ENCODE results near the gene DNM2.

GRCh38 chr19:10729411-10729810, 11.5 kb downstream of the DNM2 start:
- TF ChIP-seq CTCF (IDR thresholded peaks at IDR 0.05) (no peak), POLR2AphosphoS5 (IDR thresholded peaks at IDR 0.05) (no peak)
